Erythroblast (primary cell): ENCODE data around the gene PAFAH1B1.

ENCODE experiments used
- DNase-seq, 2 experiments: peaks; one replicate each; lab custom pipeline; 2025; lab: John Stamatoyannopoulos, UW
- GATA1 ChIP-seq: IDR thresholded peaks from 2 replicates; pipeline ENCODE4 v1.6.1; 2011; ENCODE audit warnings: low read depth, mild to moderate bottlenecking, control low read depth, low read length, moderate library complexity
- POLR2A ChIP-seq: IDR thresholded peaks from 2 replicates; pipeline ENCODE4 v1.6.1; 2011; ENCODE audit warnings: mild to moderate bottlenecking, low read length

Gene PAFAH1B1

GRCh38 chr17:2704031-2704889, 110.8 kb downstream of the PAFAH1B1 start:
- DNase-seq: no peak
- TF ChIP-seq POLR2A (no peak), GATA1 (no peak)

GRCh38 chr17:2704890-2705248, 111.4 kb downstream of the PAFAH1B1 start:
- TF ChIP-seq POLR2A (no peak), GATA1 (no peak)
- DNase-seq: no peak

DNA sequence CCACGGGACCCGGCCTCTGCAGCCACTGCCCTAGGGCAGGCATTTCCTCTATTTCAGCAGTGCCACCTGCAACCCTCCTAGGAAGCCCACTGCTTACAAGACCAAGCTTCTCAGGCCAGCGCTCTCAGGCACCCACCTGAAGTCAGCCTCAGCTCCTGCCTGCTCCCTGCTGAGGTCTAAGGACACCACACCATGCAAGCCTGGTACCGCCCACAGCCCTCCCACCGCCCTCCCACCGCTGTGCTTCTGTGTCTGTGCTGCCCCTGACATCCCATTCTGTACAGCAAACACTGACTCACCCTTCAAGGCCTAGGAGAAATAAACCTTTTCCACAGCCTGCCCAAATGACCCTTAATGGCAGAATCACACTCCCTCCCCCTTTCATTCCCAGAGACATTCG, 111.8 kb downstream of the PAFAH1B1 start:
- no peak for DNase-seq
- no peak for TF ChIP-seq POLR2A
- TF ChIP-seq GATA1: no peak

- DNase-seq: no peak
- TF ChIP-seq GATA1: no peak
Observed at GRCh38 chr17:2705888-2706795, 112.7 kb downstream of the PAFAH1B1 start.

- TF ChIP-seq GATA1 (no peak), POLR2A (no peak)
- DNase-seq: no peak
Observed at GRCh38 chr17:2706911-2707510, 113.6 kb downstream of the PAFAH1B1 start.

DNA sequence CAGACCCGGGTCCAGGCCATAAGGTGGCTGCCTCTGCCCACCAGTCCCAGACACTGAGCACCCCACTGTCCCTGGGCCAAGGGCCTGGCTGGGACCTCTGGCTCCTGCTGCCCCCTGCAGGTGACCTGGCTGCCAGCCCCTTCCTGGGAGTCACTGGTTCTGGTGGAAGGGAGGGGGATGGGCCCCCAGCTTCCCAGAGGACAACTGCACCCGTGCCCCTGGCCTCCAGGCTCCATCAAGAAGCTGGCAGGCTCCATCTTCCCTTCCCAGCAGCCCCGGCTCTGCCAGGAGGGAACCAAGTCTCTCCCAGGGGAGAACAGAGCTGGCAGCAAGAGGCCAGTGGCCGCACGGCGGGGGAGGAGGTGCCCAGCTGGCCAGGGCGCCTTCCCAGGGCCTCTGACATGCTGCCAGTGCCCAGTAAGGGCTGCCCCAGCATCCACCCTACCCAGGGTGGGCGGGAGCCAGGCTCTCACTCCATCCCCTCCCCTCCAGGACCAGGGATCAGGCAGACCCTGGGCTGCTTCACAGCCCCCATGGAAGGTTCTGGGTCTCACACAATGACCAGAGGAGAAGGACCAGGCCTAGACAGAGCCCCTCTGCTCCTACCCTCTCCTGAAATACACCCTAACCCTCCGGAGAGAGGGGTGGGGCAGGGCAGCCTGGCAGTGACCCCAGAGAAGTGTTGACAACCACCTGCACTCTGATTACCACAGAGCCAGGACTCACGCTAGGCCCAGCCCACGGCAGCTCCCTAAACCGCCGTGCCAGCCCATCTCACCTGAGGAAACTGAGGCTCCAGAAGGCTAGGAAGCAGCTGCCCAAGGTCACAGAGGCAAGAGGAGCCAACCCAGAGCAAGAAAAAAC, 114.5 kb downstream of the PAFAH1B1 start:
- peak; percentile 42 to 52 for DNase-seq
- no peak for TF ChIP-seq GATA1
- no peak for TF ChIP-seq POLR2A

DNA sequence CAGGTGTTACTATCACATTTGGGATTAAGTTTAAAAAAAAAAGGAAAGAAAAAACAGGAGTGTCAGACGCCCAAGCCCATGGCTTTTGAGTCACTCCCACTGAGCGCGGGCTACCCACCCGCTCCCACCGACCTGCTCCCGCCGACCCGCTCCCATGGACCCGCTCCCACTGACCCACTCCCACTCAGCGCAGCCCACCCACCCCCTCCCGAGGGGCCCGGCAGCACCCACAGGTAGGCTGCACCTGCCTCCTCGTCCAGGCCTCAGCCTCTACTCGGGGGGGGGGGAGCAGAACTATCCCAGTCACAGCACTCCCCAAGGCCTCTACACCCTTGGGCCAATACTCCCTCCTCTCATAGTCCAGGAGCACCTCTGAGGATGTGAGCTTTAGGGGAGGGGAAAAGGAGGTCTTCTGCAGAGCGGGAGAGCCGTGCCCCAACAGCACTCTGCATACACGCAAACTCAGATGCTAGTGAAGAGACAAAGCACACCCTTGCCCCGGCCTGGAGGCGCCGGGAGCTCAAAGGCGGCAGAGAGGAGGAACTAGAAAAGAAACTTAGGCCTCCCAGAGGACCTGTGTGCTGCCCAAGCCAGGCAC, 115.2 kb downstream of the PAFAH1B1 start:
- TF ChIP-seq GATA1 (no peak), POLR2A (no peak)
- no peak for DNase-seq

DNA sequence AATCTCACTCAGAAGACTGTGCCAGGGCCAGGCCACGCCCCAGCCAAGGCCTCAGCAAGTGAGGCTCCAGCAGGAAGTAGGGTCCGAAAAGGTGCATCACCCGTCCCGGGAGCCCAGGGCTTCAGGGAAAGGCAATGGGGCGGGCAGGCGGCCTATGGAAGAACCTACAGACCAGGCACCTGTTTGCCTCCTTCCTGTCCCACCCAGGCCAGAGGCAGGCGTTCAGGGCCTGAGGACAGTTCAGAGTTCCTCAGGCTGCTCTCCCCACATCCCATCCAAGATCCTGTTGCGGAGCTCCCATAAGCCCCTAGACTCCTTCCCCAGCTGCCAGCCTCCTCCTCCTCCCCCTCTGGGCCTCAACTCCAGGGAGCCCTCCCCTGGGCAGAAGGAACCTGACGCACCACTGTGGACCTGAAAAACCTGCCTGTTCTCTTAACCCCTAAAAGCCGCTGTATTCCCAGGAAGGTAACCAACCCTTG, 115.8 kb downstream of the PAFAH1B1 start:
- peak in 1 of 2 experiments; percentile 32 for DNase-seq
- TF ChIP-seq GATA1: no peak
- TF ChIP-seq POLR2A: no peak

GRCh38 chr17:2710071-2710802, 116.8 kb downstream of the PAFAH1B1 start:
- TF ChIP-seq GATA1 (no peak), POLR2A (no peak)
- peak; percentile 43 to 46 for DNase-seq

DNA sequence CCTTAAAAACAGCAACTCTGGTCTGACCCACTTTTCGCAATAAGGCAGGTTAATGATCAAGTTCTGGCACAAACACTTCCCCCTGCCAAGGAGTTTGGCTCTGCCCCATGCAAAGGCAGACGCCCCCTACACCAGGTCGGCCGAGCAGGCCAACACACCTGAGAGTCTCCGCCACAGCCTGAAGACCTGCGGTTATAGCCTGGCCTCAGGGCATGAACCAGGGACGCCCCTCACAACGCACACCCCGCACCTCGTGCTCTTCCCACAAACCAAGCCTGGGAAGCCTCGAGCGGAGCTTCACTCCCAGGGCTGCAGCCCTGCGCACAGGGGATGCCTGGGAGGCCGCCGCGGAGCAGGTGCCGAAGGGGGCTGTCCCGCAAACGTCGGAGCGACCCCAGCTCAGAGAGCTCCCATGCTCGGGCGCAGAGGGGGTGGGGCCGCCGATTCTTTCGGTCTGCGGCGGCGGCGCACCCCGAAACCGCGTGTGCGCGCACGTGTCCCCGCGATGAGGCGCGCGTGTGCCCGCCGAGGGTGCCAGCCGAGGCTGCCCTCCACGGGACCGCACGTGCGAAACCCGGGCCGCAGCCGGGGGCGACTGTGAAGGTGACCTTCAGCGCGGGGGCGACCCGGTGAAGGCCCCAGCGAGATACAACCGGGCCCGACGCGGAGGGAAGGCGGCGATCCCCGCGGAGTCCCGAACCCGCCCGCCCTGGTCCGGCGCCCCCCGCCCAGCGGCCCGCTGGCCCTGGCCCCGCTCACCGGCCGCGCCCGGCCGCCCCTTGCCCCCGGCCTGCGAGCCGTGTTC, 117.6 kb downstream of the PAFAH1B1 start:
- DNase-seq: peak; percentile 59 to 60
- TF ChIP-seq GATA1 (no peak), POLR2A (no peak)

DNA sequence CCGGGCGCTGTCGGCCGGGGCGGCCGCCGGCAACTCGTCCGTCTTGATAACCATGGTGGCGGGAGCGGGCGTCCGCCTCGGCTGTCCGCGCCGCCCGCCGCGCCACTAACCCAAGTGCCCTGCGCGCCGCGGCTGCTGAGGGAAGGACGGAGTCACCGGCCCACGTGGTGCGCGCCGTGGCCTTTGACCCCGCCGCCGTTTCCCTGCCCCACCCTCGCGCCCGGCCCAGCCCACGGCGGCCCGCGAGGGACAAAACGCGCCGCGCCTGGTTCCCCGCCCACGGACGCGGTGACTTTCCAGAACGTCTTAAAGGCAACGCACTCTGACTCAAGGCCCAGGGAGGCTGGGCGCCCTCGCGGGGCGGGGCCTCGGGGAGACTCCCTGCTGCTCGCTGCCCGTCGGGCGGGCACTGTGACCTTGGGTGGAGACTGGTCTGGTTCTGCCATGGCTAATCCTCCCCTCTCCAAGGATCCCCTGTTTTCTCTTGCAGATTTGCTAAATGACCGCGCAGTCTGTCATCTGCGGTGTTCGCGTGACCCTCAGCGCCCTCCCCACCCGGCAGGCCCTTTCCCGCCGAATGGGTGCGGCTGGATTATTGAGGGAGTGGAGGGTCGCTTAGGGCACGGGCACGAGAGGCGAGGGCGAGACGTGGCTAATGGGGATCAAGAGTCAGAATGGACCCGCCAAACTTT, 118.3 kb downstream of the PAFAH1B1 start, which contains the start of gene CLUH:
TSS of gene CLUH (minus strand) at position 157 of the 692 bp plus-strand sequence. CDS start at position 54, 103 bp downstream.
- TF ChIP-seq POLR2A (peak; percentile 83), GATA1 (no peak)
- peak; percentile 98 to 99 for DNase-seq
